Colon (tissue), 2 donors: ENCODE results near the gene WASL.
"Not testable (repeated sequence)": the region's sequence is repeated elsewhere in the genome, so short reads cannot be mapped to it uniquely, and the experiment has no call there.

Experiments
- FAIRE-seq: peaks from 2 replicates; lab custom pipeline; 2012; peaks lifted over from hg19 to GRCh38; lab: Jason Lieb, UNC
- donor health status: control.
- donor health status: control.

WASL gene

GRCh38 chr7:123748734-123749536 is at the start of gene WASL:
Gene WASL (minus strand): TSS chr7:123749003. CDS start chr7:123748734, 269 bp downstream.
- no peak for FAIRE-seq

GRCh38 chr7:123797673-123798531 is 49.1 kb upstream of the WASL start:
- peak; percentile 87 for FAIRE-seq

GRCh38 chr7:123796568-123796967 is 47.8 kb upstream of the WASL start:
- no peak for FAIRE-seq

- no peak for FAIRE-seq
Measured at GRCh38 chr7:123795917-123796316, 47.1 kb upstream of the WASL start.

GRCh38 chr7:123795116-123795515 is 46.3 kb upstream of the WASL start:
- not testable (repeated sequence) for FAIRE-seq

- FAIRE-seq, result no peak
Measured at GRCh38 chr7:123792547-123792946, 43.7 kb upstream of the WASL start.

- no peak for FAIRE-seq
Measured at GRCh38 chr7:123791001-123791400, 42.2 kb upstream of the WASL start.

- no peak for FAIRE-seq
Measured at GRCh38 chr7:123789817-123790216, 41.0 kb upstream of the WASL start.

GRCh38 chr7:123789206-123789784 is 40.5 kb upstream of the WASL start:
- no peak for FAIRE-seq

GRCh38 chr7:123788584-123788983 is 39.8 kb upstream of the WASL start:
- no peak for FAIRE-seq

GRCh38 chr7:123787220-123788007 is 38.6 kb upstream of the WASL start:
- no peak for FAIRE-seq

GRCh38 chr7:123784263-123784662 is 35.5 kb upstream of the WASL start:
- FAIRE-seq, result no peak

- FAIRE-seq, result peak; percentile 85
Measured at GRCh38 chr7:123783820-123784219, 35.0 kb upstream of the WASL start.

- FAIRE-seq, result peak; percentile 89
Measured at GRCh38 chr7:123782071-123782798, 33.4 kb upstream of the WASL start.

GRCh38 chr7:123780472-123780871 is 31.7 kb upstream of the WASL start:
- FAIRE-seq, result not testable (repeated sequence)

- FAIRE-seq, result no peak
Measured at GRCh38 chr7:123774496-123774895, 25.7 kb upstream of the WASL start.

- FAIRE-seq, result no peak
Measured at GRCh38 chr7:123773481-123773880, 24.7 kb upstream of the WASL start.

- no peak for FAIRE-seq
Measured at GRCh38 chr7:123772652-123773051, 23.8 kb upstream of the WASL start.

GRCh38 chr7:123771846-123772245 is 23.0 kb upstream of the WASL start:
- no peak for FAIRE-seq

- FAIRE-seq, result no peak
Measured at GRCh38 chr7:123771256-123771655, 22.5 kb upstream of the WASL start.

- FAIRE-seq, result no peak
Measured at GRCh38 chr7:123770378-123770777, 21.6 kb upstream of the WASL start.
